Stimulated activated CD8-positive, alpha-beta memory T cell treated with anti-CD3 and anti-CD28 coated beads, Interleukin-15, amount 100 ng/mL, for 48 hours (primary cell): ENCODE results near the gene C1QTNF12.
"Not testable (repeated sequence)": the region's sequence is repeated elsewhere in the genome, so short reads cannot be mapped to it uniquely, and the experiment has no call there.

Source experiments
- DNase-seq, 2 donors: peaks; one replicate each; pipeline ENCODE4 v3.0.0-alpha.2; 2020; ENCODE audit warnings: low read depth in 2 of 2

Gene C1QTNF12

DNA sequence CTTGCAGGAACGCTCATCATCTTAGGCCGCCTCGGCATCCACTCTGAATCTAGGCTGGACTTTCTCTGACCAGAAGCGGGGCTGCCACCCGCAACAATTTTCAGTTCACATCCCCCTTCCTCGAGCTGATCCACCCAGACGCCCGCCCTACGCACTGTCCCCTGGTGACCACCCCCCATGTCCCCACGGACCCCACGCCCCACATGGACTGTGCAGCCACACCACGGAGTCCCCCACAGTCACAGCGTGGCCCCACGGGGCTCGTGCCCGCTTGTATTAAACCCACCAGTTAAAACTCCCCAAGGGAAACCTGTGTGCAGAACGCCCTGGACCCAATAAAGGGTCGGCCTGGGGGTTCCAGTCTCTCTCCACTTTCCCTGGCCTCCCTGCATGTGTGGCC lies 13.0 kb upstream of the C1QTNF12 start:
- DNase-seq = no peak

DNA sequence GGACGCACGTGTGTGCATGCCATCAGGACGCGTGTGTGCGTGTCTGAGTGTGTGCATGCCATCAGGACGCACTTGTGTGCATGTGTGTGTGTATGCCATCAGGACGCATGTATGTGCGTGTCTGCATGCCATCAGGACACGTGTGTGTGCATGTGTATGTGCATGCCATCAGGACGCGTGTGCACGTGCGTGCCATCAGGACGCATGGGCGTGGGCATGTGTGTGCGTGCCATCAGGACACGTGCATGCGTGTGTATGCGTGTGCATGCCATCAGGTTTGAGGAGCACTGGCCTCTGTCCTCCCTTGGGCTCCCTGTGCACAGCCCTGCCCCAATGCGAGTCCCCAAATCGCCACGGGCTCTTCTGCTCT lies 12.6 kb upstream of the C1QTNF12 start:
- DNase-seq = no peak

- no peak for DNase-seq
Measured at GRCh38 chr1:1256956-1257871, 10.7 kb upstream of the C1QTNF12 start.

GRCh38 chr1:1255611-1256010 lies 9.1 kb upstream of the C1QTNF12 start:
- no peak for DNase-seq

GRCh38 chr1:1255078-1255477 lies 8.6 kb upstream of the C1QTNF12 start:
- DNase-seq = no peak

DNA sequence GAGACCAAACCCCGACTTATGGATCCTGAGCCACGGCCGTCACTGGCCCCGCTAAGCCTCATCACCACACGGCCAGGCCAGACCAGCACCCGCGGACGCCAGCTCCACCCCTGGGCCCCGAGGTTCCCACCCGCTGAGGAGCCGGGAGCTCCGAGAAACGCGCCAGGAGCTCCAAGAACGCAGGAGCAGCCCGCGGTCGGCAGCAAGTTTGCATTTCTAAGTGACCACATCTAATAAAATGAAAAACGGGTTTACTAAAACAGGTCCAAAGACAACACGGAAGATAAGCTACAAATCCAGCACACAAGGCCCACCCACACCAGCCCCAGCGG lies 8.1 kb upstream of the C1QTNF12 start:
- no peak for DNase-seq

GRCh38 chr1:1253972-1254666 lies 7.6 kb upstream of the C1QTNF12 start:
- no peak for DNase-seq

DNA sequence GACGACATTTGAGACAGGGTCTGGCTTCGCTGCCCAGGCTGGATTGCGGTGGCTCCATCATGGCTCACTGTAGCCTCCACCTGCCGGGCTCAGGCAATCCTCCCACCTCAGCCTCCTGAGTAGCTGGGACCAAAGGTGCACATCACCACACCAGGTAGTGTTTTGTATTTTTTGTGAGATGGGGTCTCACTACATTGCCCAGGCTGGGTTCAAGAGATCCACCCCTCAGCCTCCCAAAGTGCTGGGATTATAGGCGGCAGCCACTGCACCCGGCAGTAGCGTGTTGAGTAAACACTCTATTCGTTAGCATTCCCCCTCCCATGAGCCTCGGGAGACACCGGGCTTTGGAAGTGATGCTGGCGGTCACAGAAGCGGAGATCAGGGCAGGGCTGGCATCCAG lies 6.8 kb upstream of the C1QTNF12 start:
- no peak for DNase-seq

- DNase-seq = peak; percentile 51 to 66
Measured at GRCh38 chr1:1250786-1251284, 4.3 kb upstream of the C1QTNF12 start.

GRCh38 chr1:1248009-1248913 lies 1.7 kb upstream of the C1QTNF12 start:
- not testable (repeated sequence) for DNase-seq

GRCh38 chr1:1247341-1247913 lies 905 bp upstream of the C1QTNF12 start:
- no peak for DNase-seq

- DNase-seq = no peak
Measured at GRCh38 chr1:1245817-1246576, 525 bp downstream of the C1QTNF12 start.

- no peak for DNase-seq
Measured at GRCh38 chr1:1245178-1245816, 1.2 kb downstream of the C1QTNF12 start.

DNA sequence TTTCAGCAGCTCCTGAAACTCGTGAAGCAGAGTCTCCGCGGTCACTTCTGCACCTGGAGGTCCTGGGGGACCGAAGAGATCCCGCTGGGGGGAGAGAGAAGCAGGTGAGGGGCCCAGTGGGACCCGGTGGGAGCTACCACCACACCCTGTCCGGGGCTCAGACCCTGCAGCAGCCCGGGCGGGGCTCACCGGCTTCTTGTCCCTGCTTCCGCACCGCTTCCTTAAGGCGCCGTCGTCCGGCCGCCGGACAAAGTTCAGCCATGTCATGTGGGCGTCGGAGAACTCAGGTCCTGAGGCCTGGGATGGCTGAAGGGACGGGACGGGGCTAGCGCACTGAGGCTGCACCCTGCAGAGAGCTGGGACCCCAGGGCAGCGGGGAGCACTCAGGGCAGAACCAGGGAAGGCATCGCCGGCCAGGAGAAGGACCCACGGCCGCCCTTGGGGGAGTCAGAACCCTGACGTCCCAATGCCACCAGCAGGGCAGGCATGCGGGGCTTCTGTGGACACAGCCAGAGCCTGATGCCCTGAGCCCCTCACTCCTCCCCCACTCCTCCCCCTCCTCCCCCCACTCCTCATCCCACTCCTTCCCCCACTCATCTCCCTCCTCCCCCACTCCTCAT lies 2.2 kb downstream of the C1QTNF12 start:
- no peak for DNase-seq

DNA sequence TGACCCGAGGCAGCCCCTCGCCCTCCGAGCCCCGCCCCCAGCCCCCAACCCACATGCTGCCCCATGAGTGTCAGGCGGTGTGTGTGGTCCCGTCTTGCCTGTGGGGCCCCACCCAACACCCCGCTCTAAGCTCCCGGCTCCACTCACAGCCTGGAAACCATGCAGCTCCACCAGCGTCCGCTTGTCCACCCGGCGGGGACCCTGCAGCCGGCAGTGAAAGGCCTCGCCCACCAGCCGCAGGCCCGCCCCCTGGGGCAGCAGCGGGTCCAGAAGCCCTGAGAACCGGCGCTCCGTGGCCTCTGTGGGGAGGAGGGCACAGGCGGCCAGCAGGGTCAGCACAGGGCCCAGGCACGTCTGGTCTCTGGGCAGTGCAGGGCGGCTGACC lies 2.7 kb downstream of the C1QTNF12 start:
- DNase-seq = no peak

GRCh38 chr1:1243266-1243660 lies 3.3 kb downstream of the C1QTNF12 start:
- no peak for DNase-seq

DNA sequence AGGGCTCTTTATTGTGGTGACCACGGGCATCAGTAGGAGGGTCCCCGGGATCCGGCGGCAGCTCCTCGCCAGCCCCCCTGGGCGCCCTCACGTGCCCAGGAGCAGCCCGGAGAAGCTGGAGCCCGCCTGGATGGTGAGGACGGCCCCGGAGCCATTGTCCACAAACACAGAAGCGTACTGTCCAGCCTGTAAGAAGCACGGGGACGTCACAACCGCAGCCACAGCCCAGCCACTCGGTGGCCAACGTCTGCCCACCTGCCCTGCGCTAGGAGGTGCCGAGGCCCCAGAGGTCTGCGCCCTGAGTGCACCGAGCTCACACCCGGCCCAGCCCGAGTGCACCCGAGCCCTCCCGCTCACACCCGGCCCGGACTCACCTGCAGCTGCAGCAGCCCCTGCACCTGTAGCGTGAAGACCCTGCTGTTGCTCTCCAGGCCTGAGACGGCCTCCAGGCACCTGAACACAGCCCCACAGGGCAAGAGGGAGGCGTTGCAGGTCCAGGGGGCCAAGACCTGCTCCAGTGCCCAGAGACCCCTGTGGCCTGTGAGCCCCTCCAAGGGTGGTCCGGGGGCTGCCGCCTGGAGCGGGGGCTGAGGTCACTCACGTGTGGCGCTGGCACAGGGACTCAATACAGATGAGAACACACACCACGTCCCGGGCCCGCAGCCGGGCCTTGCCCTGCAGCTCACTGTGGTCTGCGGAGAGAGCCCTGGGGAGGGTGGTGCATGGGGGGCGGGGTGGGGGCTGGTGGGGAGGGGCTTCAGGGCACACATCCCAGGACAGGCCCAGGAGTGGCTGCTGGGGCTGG lies 3.9 kb downstream of the C1QTNF12 start:
- DNase-seq = no peak

DNA sequence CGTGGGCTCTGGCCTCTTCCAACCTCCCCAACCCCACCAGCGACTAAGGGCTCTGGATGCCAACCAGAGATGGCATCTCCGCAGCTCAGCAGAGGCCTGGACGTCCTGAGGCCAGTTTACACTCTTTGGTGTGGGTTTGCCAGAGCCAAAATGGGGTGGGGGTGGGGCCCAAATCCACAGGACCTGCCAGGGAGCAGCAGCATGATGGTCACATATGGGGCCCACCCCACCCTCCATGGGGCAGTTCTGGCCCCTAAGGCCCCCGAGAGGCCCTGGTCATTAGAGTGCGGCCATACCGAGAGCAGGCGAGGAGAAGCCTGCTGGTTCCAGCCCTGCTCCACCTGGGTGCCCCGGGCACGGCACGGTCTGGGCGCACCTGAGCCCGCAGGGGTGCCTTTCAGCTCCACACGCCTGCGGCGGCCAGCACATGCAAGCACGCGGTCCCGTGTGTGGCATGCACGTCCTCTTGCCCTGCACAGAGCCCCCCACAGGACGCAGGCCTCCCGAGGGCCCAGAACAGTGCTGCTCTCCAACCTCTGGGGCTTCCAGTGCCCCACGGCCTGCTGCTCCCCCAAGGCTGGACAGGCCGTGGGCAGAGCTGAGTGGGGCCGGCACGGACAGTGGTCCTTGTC lies 4.8 kb downstream of the C1QTNF12 start:
- no peak for DNase-seq
